A673 (cell line): ENCODE measurements around the gene TCF7.

ENCODE experiments used
- CTCF ChIP-seq: fragments of 300-800, 200-600 bp; sonication (generic); conservative IDR thresholded peaks from 2 replicates; pipeline ENCODE4 v1.5.1; 2017; ENCODE audit warnings: low read depth, mild to moderate bottlenecking, antibody characterized with exemption, low read length, moderate library complexity, mixed read lengths
- EZH2 ChIP-seq: fragments of 200-600 bp; sonication (generic); IDR thresholded peaks from 2 replicates; pipeline ENCODE4 v1.6.1; 2017; ENCODE audit warnings: borderline replicate concordance, low read depth, mild to moderate bottlenecking, mixed read lengths, antibody characterized with exemption, low read length; ENCODE audit not compliant: poor library complexity, severe bottlenecking

DNA sequence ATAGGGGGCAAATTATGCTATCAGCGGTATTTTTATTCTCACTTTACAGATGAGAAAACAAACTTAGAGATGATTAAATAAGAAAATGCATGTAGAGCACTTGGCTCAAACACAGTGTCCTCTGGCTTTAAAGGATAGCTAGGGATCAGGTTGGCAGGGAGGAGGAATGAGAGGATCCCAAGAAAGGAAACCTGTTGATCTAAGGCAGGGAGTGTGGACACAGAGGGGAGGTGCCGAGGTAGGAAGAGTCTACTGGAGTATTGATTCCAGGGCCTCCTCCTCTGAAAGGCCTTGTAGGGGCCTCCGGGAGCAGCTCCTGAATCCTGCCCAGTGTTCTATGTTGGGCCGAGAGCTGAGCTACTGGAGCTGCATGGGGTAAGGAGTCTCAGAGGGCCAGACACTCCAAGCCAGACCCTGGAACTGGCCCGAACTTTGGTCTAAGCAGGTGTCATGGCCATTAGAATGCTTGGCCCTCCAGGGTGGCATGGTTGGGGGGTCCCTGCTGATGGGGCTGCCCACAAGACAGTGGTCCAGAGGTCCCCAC, 30.4 kb upstream of the TCF7 start:
- TF ChIP-seq CTCF (no peak), EZH2 (no peak)
